Measurements from ENCODE around the gene PRKAG1.

PRKAG1 gene

DNA sequence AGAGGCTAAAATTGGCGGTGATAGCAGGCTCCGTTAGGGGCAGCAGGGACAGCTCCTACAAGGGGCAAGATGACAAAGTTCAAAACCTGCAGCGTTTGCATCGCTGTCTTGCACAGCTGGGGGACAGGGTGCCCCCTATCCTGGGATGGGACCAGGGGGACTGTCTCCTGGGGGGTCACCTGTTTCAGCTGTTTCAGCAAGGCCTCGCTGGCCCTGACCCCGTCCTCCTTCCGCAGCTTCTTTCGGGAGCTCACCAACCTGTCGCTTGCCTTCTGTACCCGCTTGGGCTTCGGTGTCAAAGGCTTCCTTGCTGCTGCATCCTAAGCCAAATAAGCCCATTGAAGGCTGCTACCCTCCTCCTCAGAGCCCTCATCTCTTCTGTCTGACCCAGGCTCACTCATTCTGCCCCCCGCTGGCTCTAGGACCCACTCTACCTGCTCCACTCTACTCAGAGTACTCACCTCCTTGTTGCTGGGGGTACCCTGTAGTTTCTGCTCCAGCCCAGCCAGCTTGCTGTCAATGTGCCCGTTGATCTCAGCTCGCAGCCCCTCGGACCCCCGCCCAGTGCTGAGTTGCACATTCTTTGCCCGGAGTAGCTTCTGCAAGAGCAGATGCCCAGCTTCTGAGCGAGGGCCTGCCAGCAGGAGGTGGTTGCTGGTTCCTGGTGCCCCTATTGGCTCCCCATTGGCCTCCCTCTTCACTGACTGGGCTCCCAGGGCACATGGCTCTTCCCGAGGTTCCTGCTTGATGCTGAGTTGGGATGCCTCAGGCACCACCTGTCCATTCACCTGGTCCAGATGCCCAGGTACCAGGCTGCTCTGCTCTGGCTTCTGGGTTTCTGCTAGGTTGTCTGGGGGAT lies 12.4 kb upstream of the PRKAG1 start:
- DNase-seq, result no peak

DNA sequence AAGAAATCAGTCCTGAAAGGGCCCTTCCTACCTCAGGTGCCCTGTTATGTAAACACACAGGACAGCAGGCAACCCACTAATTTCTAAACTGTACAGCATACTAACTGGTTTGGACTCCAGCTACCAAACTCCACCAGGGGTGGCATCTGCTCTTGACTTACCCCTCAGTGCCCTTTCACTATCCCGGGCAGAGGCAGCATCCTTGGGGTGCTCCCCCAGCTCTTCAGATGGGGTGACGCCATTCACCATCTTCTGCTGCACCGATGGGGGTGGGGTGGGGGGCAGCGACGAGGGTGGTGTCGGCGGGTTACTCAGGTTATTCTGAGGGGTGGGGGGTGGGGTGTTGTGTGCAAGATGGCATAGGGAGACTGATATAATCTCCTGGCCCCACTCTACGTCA lies 11.5 kb upstream of the PRKAG1 start:
- no peak for DNase-seq

DNA sequence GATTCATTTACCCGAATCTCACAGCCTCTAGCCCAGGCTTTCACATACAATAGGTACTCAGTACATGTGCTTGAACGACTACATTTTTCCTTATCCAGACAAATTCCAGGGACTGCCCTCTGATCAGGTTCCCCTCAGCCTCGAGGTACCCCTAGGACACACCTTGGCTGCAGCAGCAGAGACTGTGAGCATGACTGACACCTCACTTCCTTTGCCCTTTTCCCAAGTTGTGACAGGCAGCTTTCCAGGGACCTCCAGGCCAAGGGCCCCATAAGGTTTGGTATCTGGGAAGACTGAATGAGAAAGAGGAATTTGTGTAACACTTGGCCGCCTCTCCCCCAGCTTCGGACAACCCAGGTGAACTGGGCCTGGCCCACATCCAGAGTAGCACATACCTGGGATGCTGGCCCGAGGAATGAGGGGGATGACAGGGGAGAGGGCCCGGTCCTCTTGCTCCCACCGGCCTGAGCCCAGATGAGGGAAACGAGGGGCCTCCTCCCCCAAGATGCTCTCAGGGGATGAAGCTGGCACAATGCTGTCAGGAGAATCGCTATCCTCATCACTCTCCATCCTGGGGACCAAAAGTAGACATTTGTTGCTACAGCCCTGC lies 10.2 kb upstream of the PRKAG1 start:
- DNase-seq, result no peak

- no peak for DNase-seq
These were observed 9.4 kb upstream of the PRKAG1 start for GRCh38 chr12:49027846-49028555.

DNA sequence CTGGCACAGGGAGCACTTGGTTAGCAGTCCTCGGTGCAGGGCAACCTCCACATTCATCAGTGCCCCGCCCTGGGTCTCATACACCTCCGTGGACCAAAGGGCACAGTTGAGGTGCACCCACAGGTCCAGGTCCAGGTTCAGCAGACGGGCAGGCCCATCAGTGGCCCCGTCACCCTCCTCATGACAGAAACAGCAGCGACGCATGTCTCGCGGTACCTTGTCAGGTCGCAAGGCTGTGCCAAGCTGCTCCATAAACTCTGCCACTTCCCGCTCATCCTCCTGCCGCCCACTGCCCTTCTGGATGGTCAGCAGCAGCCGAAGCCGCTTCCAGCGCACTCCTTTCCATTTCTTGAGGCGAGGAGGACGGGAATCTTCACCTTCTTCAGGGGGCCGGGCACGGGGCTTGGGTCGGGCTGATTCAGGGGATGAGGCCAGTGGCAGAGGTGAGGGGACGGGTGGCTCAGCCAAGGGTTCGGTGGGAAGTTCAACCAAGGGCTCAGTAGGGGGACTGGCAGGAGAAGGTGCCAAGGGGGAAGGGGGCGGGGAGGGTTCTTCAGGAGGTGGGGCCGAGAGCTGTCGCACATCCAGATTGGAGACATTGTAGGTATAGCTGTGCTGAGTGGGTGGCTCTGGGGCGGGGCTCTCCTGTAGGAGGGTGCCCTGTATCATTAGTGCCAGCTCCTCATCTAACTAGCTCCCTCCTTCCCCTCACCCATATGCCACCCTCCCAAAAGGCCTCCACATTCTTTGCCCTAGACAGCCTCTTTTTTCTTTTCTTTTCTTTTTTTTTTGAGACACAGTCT lies 8.3 kb upstream of the PRKAG1 start:
- DNase-seq, result no peak

DNA sequence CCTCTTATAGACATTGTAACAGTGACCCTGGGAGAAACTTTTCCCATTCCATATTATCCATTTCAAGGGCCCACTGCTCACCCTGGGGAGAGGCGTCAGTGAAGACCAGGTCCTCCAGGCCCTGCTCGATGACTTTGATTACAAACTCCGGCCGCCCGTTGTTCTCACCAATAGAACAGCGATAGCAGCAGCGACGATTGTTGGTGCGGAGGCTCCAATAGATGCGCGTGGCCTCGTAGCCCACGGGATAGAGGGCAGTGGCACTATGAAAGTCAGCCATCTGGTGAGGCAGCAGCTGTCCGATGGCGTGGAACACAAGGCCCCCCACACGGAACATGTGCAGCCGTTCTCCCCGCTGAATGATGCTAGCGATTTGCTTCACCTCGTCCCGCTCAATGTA lies 7.5 kb upstream of the PRKAG1 start:
- DNase-seq, result no peak

- no peak for DNase-seq
These were observed 6.9 kb upstream of the PRKAG1 start for GRCh38 chr12:49025463-49025862.

GRCh38 chr12:49024543-49024942 lies 6.0 kb upstream of the PRKAG1 start:
- DNase-seq, result no peak

DNA sequence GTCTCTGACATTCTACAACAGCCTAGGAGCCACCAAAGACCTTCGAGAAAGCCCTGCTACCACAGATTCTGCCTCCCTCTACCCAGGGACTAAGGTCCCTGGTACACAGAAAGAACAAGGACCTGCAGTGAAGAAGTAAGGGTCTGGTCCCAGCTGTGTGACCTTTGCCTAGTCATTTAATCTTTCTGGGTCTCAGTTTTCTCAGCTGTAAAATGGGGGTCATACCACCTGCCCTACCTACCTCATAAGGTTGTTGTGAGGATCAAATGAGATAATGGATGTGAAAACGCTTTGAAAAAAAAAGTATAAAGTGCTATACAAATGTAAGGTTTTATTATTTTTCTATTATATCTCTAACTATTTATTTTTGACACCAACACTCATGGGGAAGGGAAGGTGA lies 5.2 kb upstream of the PRKAG1 start:
- DNase-seq, result no peak

- no peak for DNase-seq
These were observed 4.1 kb upstream of the PRKAG1 start for GRCh38 chr12:49022558-49023178.

DNA sequence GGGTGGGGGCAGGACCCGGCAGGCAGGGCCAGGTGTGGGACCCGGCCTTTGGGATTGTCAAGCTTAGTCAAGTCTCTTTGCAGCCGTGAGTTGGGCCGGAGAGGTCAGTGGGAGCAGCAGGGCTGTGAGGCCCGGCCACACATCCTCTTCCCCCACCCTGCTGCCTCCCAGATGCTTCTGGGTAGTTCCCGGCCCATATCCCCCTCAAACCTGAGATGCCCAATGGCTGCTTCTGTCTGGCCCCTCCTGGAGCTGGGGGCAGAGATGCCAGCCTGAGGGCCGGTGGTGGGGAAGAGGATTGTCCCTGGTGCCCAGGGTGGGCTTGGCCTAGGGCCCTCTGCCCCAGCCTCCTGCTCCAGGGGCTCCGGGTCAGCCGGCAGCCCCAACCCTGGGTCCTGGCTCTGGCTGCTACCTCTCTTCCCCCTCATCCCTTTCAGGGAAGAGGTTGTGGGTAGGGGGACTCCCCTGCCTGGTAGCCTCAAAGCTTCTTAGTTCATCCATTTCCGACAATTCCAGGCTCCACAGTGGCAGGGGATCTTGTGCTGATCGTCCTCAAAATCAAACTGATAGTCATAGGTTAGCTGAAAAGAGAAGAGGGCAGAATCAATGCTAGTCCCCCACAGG lies 2.8 kb upstream of the PRKAG1 start:
- DNase-seq, result no peak

- no peak for DNase-seq
These were observed 1.9 kb upstream of the PRKAG1 start for GRCh38 chr12:49020441-49020840.

- peak; percentile 22 to 64 for DNase-seq
These were observed 1.1 kb upstream of the PRKAG1 start for GRCh38 chr12:49019443-49020324.

DNA sequence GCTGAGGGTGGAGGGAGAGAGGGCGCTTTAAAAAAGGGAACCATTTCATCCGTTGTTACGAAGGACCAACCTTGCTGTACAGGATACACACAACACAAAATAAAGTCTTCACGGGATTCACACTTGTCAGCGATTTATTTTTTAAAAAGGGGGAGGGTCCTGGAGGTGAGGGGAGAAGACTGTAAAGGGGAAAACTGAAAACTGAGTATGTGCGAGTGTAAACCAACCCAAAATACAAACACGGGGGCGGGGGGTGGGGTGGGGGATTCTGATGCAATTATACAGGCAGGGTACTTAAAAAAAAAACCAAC lies 499 bp upstream of the PRKAG1 start:
- no peak for DNase-seq

GRCh38 chr12:49017891-49018260 lies 700 bp downstream of the PRKAG1 start:
- DNase-seq, result no peak

DNA sequence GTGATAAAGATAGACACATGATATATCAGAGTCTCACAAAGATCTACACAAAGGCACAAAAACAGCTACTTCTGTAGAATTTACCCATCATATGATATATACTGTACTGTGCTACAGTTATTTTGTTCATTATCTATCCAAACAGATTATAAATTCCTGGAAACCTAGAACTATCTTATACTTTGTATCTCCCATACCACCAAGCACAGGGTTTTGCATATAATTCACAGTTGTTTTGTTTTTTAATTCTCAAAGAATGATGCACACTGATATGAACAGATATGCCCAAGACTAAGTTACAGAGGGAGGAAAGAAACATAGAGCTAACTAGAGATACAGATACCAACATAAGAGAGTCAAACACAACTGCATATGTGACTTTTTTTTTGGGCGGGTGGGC lies 3.4 kb downstream of the PRKAG1 start:
- no peak for DNase-seq

DNA sequence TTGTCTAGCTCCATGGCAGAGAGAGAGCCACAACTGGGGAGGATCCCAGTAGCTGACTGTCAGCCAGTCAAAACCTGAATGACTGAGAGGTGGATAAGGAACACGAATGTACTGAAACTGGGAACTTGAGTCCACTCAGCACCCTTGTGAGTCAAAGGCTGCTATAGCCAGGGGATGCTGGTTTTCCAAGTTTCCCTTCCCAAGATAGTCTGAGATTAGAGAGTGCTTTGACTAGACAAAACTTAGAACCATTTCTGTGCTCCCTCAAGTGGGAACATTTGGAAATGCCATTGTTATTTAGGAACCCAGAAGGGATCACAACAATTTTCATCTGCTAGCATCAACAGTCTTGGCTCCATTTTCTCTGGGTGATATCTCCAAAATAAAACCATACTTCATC lies 4.0 kb downstream of the PRKAG1 start:
- DNase-seq, result no peak

- DNase-seq, result no peak
These were observed 5.1 kb downstream of the PRKAG1 start for GRCh38 chr12:49013428-49013827.

DNA sequence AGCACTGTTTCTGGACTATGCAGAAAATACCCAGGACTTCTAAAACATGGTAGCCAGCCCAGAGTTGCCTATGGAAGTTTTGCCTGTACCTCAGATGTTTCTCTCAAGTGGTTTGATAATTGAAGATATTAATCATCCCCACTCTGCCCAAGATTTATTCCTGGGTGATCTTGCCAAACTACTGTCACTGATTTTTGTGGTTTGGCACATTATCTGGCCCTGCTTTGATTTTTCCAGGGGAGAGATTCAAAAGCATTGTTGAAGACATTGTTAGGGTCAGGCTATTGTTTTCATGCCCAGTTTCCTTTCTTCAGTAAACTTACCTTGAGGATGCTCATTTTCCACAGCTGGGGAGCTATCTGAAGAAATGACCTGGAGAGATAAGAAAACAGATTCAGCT lies 5.8 kb downstream of the PRKAG1 start:
- DNase-seq, result no peak

DNA sequence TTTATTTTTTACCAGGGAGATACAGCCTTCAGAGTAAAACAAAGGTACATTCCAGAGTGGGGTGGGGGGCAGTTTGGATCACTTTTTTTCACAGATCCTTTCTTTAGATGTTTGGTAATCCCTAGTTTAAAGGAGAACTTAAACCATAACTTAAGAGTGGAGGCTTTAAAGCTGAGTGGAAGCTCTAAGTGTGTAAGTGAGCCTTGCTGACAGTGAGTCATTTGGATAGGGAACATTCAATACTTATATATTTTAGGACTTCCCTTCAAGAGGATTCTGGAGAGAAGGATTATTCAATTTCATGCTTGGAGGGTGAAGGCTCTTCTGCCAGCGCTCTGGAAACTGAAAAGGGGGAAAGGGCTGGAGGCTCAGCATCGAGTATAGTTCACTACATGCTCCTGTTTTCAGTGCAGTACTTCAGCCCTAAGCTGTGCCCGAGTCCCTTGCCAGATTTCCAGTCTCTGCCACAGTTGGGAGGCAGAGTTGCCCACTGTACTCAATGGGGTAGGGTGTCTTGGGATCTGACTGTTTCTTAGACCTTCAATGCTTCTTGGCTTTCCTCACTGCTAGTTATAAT lies 8.4 kb downstream of the PRKAG1 start:
- DNase-seq, result no peak

GRCh38 chr12:49008943-49009342 lies 9.6 kb downstream of the PRKAG1 start:
- DNase-seq, result no peak

All from bone marrow (tissue), 2 donors.